AG04449 (cell line): ENCODE results near the gene REEP6.

Experiments used
- CTCF ChIA-PET: fragments of 350-600 bp; formaldehyde crosslinking; extraction: SDS; loops from one replicate; lab custom pipeline; 2021; ENCODE audit warnings: antibody characterized with exemption; lab: Yijun Ruan, JAX
- POLR2A ChIA-PET: fragments of 400-600, 350-600 bp; formaldehyde crosslinking; extraction: SDS; loops from one replicate; lab custom pipeline; 2020; ENCODE audit warnings: antibody characterized with exemption, inconsistent platforms; lab: Yijun Ruan, JAX
- DNase-seq: peaks from one replicate; pipeline ENCODE4 v3.0.0-alpha.2; 2010; ENCODE audit warnings: low read depth, low spot score
- H3K4me3 ChIP-seq: 2 replicates; pipeline ENCODE4 v1.5.1; 2011; ENCODE audit warnings: low read depth, mild to moderate bottlenecking, control low read depth, low read length
- TF ChIP-seq, protein P1 (sequence below): IDR thresholded peaks from one replicate; pipeline ENCODE4 v1.5.1; 2011; ENCODE audit warnings: mild to moderate bottlenecking, moderate library complexity, low read length, control low read depth, inconsistent platforms; ENCODE audit not compliant: insufficient read depth; ENCODE audit errors: missing control alignments

Gene REEP6

GRCh38 chr19:1488282-1488601 lies 2.7 kb upstream of the REEP6 start:
- POLR2A ChIA-PET, result no interaction called here
- TF ChIP-seq, protein P1, sequence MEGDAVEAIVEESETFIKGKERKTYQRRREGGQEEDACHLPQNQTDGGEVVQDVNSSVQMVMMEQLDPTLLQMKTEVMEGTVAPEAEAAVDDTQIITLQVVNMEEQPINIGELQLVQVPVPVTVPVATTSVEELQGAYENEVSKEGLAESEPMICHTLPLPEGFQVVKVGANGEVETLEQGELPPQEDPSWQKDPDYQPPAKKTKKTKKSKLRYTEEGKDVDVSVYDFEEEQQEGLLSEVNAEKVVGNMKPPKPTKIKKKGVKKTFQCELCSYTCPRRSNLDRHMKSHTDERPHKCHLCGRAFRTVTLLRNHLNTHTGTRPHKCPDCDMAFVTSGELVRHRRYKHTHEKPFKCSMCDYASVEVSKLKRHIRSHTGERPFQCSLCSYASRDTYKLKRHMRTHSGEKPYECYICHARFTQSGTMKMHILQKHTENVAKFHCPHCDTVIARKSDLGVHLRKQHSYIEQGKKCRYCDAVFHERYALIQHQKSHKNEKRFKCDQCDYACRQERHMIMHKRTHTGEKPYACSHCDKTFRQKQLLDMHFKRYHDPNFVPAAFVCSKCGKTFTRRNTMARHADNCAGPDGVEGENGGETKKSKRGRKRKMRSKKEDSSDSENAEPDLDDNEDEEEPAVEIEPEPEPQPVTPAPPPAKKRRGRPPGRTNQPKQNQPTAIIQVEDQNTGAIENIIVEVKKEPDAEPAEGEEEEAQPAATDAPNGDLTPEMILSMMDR, result no peak
- no peak for DNase-seq
- CTCF ChIA-PET, result no interaction called here
- H3K4me3 ChIP-seq, result no peak overlapping the region

GRCh38 chr19:1489463-1490310 lies 1.3 kb upstream of the REEP6 start:
- no peak for DNase-seq
- CTCF ChIA-PET, result interaction anchor here (2.6 kb wide), 1 partner anchor 14 kb away, joined by 9 read pairs; no protein-coding TSS in a partner anchor
- H3K4me3 ChIP-seq, result peak overlapping the region; percentile 72
- POLR2A ChIA-PET, result no interaction called here
- TF ChIP-seq, protein P1, result no peak

DNA sequence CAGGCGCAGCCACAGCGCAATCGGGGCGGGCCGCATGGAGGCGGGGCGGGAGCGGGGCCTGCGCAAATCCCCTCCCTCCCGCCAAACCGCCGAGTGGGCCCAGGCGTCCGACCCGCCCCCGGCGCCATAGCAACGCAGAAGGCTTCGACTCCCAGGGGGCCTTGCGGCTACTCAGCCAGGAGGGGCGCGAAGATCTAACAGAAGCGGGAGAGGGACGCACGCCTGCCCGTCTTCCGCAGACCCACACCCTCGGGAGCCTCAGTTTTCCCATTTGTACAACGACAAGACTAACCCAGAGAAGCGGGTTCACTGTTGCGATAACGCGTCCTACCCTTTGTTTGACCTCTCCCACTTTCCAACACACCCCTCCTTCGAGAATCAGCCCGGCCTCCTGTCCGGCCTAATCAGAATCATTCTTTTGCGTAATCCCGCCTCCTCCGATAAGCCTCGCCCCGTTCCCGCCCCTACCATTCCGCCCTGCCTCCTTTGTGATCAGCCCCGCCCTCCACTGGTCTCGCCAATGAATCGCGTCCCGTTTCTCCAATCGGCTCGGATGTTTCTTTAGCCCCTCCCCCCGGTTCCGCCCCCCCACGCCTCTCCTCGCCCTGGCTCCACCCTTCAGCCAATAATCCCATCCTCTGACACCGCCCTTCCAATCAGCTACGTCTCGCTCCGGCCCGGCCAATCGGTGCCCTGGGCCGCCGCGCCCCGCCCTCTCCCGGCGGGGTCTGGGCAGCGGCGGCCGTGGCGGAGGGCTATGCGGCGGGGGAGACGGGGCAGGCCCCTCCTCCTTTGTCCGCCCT lies 469 bp upstream of the REEP6 start, which contains the start of gene PCSK4:
Gene PCSK4, minus strand, starts transcription at position 40 of the 803 bp plus-strand sequence. Its CDS starts 4 bp downstream, at position 36.
- TF ChIP-seq, protein P1, result no peak
- peak; percentile 89 for DNase-seq
- ChIA-PET CTCF (interaction anchor here (1.9 to 2.6 kb wide), 2 partner anchors 12 to 14 kb away, joined by 4 to 9 read pairs; no protein-coding TSS in a partner anchor), POLR2A (interaction anchor here (0.5 to 0.8 kb wide), 4 partner anchors 19 to 249 kb away, joined by 3 to 5 read pairs (median 4); partner anchors contain the start of gene CIRBP)
- H3K4me3 ChIP-seq, result peak within 1 kb of the TSS; percentile 72

GRCh38 chr19:1491849-1492170 lies 829 bp downstream of the REEP6 start:
- CTCF ChIA-PET, result interaction anchor here (1.9 to 2.6 kb wide), 2 partner anchors 11 to 12 kb away, joined by 4 to 9 read pairs; no protein-coding TSS in a partner anchor
- TF ChIP-seq, protein P1, result no peak
- H3K4me3 ChIP-seq, result no peak overlapping the region; the same call in 1 of the 2 replicates
- DNase-seq, result no peak
- POLR2A ChIA-PET, result no interaction called here

DNA sequence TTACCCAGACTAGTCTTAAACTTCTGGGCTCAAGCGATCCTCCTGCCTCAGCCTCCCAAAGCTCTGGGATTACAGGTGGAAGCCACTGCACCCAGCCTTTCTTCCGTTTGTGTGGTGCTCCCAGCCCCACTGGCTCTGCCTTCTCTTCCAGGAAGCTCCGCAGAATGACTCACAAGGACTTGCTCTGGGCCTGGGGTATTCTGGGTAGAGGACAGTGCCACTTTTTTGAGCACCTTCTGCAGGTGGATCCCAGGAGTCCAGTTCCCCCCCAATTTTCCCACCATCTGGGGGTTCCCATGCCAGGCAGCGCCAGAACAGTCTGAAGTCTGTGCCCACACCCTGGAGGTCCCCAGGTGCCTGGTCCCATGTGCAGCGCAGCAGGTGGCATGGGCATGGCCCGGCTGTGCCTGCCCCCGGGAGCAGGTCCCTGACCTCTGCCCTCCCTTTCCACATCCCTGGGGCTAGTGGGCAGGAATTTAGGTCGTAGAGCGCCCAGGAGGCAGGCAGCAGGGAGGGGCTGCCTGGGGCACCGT lies 1.6 kb downstream of the REEP6 start:
- POLR2A ChIA-PET, result no interaction called here
- TF ChIP-seq, protein P1, result no peak
- no peak for DNase-seq
- CTCF ChIA-PET, result no interaction called here
- H3K4me3 ChIP-seq, result no peak overlapping the region
